Activated naive CD4-positive, alpha-beta T cell treated with anti-CD3 and anti-CD28 coated beads, Interleukin-2, amount 10 ng/mL, durations not matched to agents 7 days and 5 days (primary cell): ENCODE data around the gene ARHGDIA.
A peak's percentile ranks its signal among the peaks of the same experiment; 100 is the strongest.
"Not testable (repeated sequence)": the region's sequence is repeated elsewhere in the genome, so short reads cannot be mapped to it uniquely, and the experiment has no call there.

Experiments used
- CTCF ChIA-PET: fragments of 350-600 bp; sonication (Branson Sonifier 250); formaldehyde crosslinking; loops from one replicate; lab custom pipeline; 2021; ENCODE audit warnings: antibody characterized with exemption; lab: Charles Lee
- DNase-seq: peaks from one replicate; pipeline ENCODE4 v3.0.0-alpha.2; 2020
- H3K27ac Mint-ChIP-seq: one replicate; pipeline ENCODE4 v1.8.0; 2021; ENCODE audit warnings: mild to moderate bottlenecking, moderate library complexity, mixed read lengths
- H3K27me3 Mint-ChIP-seq: one replicate; pipeline ENCODE4 v1.8.0; 2021; ENCODE audit warnings: mild to moderate bottlenecking, mixed read lengths
- H3K36me3 Mint-ChIP-seq: one replicate; pipeline ENCODE4 v1.8.0; 2021; ENCODE audit warnings: mixed read lengths
- H3K4me1 Mint-ChIP-seq: one replicate; pipeline ENCODE4 v1.8.0; 2021; ENCODE audit warnings: mixed read lengths
- H3K4me3 Mint-ChIP-seq: one replicate; pipeline ENCODE4 v1.8.0; 2021; ENCODE audit warnings: mild to moderate bottlenecking, moderate library complexity, mixed read lengths
- H3K9me3 Mint-ChIP-seq: one replicate; pipeline ENCODE4 v1.8.0; 2021; ENCODE audit warnings: mixed read lengths

Gene ARHGDIA

DNA sequence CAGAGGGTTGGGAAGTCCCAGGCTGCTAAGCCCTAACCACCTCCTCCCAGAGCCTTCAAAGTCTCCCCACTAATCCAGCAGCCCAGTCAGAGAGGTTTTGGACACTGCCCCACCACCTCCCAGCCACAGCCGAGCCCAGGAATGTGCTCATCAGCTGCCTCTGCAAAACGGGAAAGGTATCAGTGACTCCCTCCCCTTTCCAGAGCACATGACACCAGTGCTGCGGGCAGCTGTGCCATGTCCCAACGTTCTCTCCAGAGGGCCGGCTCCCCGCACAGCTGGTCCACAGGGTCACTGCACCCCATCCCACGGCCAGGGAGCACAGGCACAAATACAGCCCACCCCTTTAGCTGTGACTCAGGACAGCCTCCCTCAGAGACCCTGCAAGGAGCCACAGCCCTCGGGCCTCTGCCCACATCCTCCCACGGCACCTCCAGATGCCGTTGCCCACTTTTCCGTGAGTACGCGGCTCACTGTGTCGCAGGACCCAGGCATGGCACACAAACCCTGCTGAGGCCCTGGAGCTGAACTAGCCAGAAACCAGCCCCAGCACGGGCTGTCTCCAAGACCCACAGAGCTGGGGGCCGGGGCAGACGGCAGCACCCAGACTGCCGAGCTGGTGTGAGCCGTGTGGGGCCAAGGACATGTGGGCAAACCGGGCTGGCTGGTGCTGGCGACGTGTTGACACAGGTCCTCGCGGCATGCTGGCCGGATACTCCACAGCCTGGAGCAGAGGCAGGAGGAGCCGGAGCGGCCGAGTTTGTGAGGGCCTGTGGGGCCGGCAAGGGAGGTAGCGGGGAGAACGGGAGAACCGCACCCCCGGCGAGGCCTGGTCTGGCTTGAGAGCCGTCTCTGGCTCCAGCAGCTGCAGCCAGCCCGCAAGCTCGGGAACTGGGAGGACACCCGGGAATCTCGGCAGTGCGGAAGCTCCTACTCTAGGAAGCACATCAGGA is 30.0 kb downstream of the ARHGDIA start:
- Mint-ChIP-seq H3K4me1 (no peaks in the 10 kb centered on the region), H3K36me3 (peaks cover 19% of the 10 kb centered on the region), H3K4me3 (no peak overlapping the region), H3K27ac (no peak overlapping the region), H3K27me3 (no peaks in the 10 kb centered on the region), H3K9me3 (no peaks in the 10 kb centered on the region)
- no peak for DNase-seq
- CTCF ChIA-PET = no interaction called here

DNA sequence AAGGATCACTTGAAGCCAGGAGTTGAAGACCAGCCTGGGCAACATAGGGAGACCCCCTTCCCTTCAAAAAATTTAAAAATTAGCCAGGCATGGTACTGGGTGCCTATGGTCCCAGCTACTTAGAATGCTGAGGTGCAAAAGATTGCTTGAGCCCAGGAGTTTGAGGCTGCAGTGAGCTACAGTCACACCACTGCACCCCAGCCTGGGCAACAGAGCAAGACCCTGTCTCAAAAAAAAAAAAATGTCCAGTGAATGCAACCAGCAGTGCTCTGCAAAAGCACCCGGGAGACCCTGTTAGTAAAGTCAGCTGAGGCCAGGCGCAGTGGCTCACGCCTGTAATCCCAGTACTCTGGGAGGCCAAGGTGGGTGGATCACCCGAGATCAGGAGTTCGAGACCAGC is 31.1 kb downstream of the ARHGDIA start:
- DNase-seq, H3K4me1 Mint-ChIP-seq, H3K9me3 Mint-ChIP-seq, H3K27ac Mint-ChIP-seq, CTCF ChIA-PET, H3K4me3 Mint-ChIP-seq, H3K27me3 Mint-ChIP-seq: not testable (repeated sequence)
- peaks cover 15% of the 10 kb centered on the region for H3K36me3 Mint-ChIP-seq

- no peaks in the 10 kb centered on the region for H3K4me1 Mint-ChIP-seq
- CTCF ChIA-PET = interaction anchor here (0.6 kb wide), 1 partner anchor 157 kb away, joined by 3 read pairs; no protein-coding TSS in a partner anchor
- DNase-seq = no peak
- H3K27ac Mint-ChIP-seq = no peak overlapping the region
- no peak overlapping the region for H3K4me3 Mint-ChIP-seq
- H3K9me3 Mint-ChIP-seq = no peaks in the 10 kb centered on the region
- no peaks in the 10 kb centered on the region for H3K27me3 Mint-ChIP-seq
- H3K36me3 Mint-ChIP-seq = peaks cover 9% of the 10 kb centered on the region
Observed at GRCh38 chr17:81839301-81839700, 31.8 kb downstream of the ARHGDIA start.

- Mint-ChIP-seq H3K4me1 (peaks cover 4% of the 10 kb centered on the region), H3K27me3 (no peaks in the 10 kb centered on the region), H3K36me3 (peaks cover 6% of the 10 kb centered on the region), H3K4me3 (no peak overlapping the region), H3K9me3 (no peaks in the 10 kb centered on the region), H3K27ac (no peak overlapping the region)
- CTCF ChIA-PET = interaction anchor here (0.6 kb wide), 1 partner anchor 157 kb away, joined by 3 read pairs; no protein-coding TSS in a partner anchor
- DNase-seq = no peak
Observed at GRCh38 chr17:81838753-81839255, 32.3 kb downstream of the ARHGDIA start.

GRCh38 chr17:81837641-81838040 is 33.5 kb downstream of the ARHGDIA start:
- Mint-ChIP-seq H3K27ac (no peak overlapping the region), H3K4me1 (peaks cover 7% of the 10 kb centered on the region), H3K4me3 (no peak overlapping the region), H3K9me3 (no peaks in the 10 kb centered on the region), H3K27me3 (no peaks in the 10 kb centered on the region), H3K36me3 (no peaks in the 10 kb centered on the region)
- no peak for DNase-seq
- CTCF ChIA-PET = no interaction called here

DNA sequence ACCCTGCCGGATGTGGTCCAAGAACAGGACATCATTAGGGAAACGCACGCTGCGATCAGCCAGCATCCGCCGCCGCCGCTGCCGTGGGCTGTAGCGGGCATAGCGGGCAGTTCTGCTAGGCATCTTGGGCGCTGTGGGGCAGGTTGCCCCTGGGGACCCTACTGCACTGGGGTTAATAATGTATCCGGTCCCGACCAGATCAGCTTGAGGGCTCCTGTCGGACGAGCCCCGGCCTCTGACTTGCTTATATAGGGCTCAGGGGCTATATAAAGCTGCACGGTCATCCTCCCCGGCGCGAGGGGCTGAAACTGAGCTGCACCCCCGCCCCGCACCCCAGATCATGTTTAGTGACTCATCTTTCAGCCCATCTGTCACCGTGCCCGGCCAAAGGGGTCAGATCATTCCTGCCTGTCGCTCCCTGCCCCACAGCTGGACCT is 36.3 kb downstream of the ARHGDIA start, which contains the start of gene PPP1R27:
TSS of gene PPP1R27 (minus strand) at position 220 of the 437 bp plus-strand sequence. CDS start at position 123, 97 bp downstream.
- H3K27ac Mint-ChIP-seq = peak within 1 kb of the TSS; percentile 84
- peaks cover 24% of the 10 kb centered on the region for H3K4me1 Mint-ChIP-seq
- no peaks in the 10 kb centered on the region for H3K27me3 Mint-ChIP-seq
- DNase-seq = no peak
- no peaks in the 10 kb centered on the region for H3K9me3 Mint-ChIP-seq
- H3K4me3 Mint-ChIP-seq = peak within 1 kb of the TSS; percentile 72
- CTCF ChIA-PET = no interaction called here
- no peaks in the 10 kb centered on the region for H3K36me3 Mint-ChIP-seq

DNA sequence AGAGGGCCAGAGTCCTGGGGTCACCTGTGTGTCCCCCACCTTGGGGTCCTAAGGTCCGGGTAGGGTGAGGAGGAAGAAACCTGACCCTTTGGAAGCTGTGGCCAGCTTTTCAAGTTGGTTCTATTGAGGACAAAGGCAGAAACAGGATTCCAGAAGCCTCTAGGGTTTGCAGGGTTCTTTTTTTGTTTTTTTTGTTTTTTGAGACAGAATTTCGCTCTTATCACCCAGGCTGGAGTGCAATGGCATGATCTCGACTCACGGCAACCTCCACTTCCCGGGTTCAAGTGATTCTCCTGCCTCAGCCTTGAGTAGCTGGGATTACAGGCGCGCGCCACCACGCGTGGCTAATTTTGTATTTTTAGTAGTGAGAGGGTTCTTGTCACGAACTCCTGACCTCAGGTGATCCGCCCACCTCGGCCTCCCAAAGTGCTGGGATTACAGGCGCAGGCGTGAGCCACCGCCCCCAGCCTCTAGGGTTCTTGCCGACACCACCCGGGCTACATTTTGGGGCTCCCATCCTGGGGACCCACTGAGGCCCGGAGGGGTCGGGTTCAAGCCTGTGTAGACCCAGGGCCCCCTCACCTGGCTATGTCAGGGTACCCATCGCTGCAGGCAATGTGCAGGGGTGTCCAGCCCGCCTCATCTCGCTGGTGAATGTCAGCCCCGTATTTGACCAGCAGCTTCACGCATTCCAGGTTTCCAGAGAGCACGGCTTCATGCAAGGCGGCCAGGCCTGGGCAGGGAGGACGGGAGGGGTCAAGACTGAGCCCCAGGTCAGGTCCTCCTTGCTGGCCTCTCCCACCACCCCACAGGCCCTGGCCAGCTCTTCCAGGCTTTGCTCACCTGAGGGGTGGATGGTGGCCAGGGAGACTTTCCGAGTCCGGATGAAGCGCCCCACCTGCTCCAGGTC is 37.0 kb downstream of the ARHGDIA start:
- H3K9me3 Mint-ChIP-seq = no peaks in the 10 kb centered on the region
- peak overlapping the region; percentile 84 for H3K27ac Mint-ChIP-seq
- H3K4me1 Mint-ChIP-seq = peaks cover 24% of the 10 kb centered on the region
- peak overlapping the region; percentile 72 for H3K4me3 Mint-ChIP-seq
- CTCF ChIA-PET = no interaction called here
- no peaks in the 10 kb centered on the region for H3K27me3 Mint-ChIP-seq
- H3K36me3 Mint-ChIP-seq = no peaks in the 10 kb centered on the region
- no peak for DNase-seq

GRCh38 chr17:81833160-81833920 is 37.8 kb downstream of the ARHGDIA start, which contains the start of gene MCRIP1:
MCRIP1 (minus strand) TSS chr17:81833291; CDS start chr17:81824506, 8,785 bp downstream.
- Mint-ChIP-seq H3K27ac (peak within 1 kb of the TSS; percentile 94), H3K9me3 (no peaks in the 10 kb centered on the region), H3K4me3 (peak within 1 kb of the TSS; percentile 87), H3K36me3 (no peaks in the 10 kb centered on the region), H3K27me3 (no peaks in the 10 kb centered on the region), H3K4me1 (peaks cover 26% of the 10 kb centered on the region)
- CTCF ChIA-PET = no interaction called here
- peak; percentile 96 for DNase-seq

- Mint-ChIP-seq H3K4me1 (peaks cover 27% of the 10 kb centered on the region), H3K9me3 (no peaks in the 10 kb centered on the region), H3K27ac (peak overlapping the region; percentile 94), H3K27me3 (no peaks in the 10 kb centered on the region), H3K36me3 (no peaks in the 10 kb centered on the region), H3K4me3 (peak overlapping the region; percentile 87)
- CTCF ChIA-PET = no interaction called here
- DNase-seq = no peak
Observed at GRCh38 chr17:81832608-81833159, 38.5 kb downstream of the ARHGDIA start.

GRCh38 chr17:81831957-81832607 is 39.1 kb downstream of the ARHGDIA start:
- peaks cover 27% of the 10 kb centered on the region for H3K4me1 Mint-ChIP-seq
- H3K27me3 Mint-ChIP-seq = no peaks in the 10 kb centered on the region
- H3K36me3 Mint-ChIP-seq = no peaks in the 10 kb centered on the region
- no peaks in the 10 kb centered on the region for H3K9me3 Mint-ChIP-seq
- peak overlapping the region; percentile 87 for H3K4me3 Mint-ChIP-seq
- peak; percentile 74 for DNase-seq
- peak overlapping the region; percentile 94 for H3K27ac Mint-ChIP-seq
- CTCF ChIA-PET = no interaction called here

DNA sequence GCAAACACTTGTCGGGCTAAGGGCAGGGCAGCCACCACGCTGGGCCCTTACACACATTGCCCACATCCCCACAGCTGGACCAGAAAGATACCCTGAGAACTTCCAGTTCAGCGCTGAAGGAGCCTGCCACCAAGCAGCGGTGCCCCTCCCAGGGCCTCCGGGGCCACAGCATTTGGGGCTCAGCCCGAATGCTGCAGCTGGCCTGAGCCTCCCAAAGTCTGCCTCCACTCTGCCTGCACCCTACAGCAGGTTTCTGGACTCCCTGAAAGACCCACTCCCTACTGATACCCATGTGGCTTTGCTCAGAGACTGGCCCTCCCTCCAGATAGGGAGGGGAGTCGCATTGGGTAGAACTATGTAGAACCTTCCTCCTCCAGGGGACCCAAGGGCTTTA is 39.6 kb downstream of the ARHGDIA start:
- peak overlapping the region; percentile 94 for H3K27ac Mint-ChIP-seq
- H3K36me3 Mint-ChIP-seq = no peaks in the 10 kb centered on the region
- no peak for DNase-seq
- H3K4me3 Mint-ChIP-seq = peak overlapping the region; percentile 87
- no peaks in the 10 kb centered on the region for H3K27me3 Mint-ChIP-seq
- no peaks in the 10 kb centered on the region for H3K9me3 Mint-ChIP-seq
- peaks cover 27% of the 10 kb centered on the region for H3K4me1 Mint-ChIP-seq
- CTCF ChIA-PET = no interaction called here

- H3K4me1 Mint-ChIP-seq = peaks cover 29% of the 10 kb centered on the region
- H3K27ac Mint-ChIP-seq = no peak overlapping the region
- no peak for DNase-seq
- no peaks in the 10 kb centered on the region for H3K9me3 Mint-ChIP-seq
- no peaks in the 10 kb centered on the region for H3K36me3 Mint-ChIP-seq
- no peaks in the 10 kb centered on the region for H3K27me3 Mint-ChIP-seq
- no peak overlapping the region for H3K4me3 Mint-ChIP-seq
- CTCF ChIA-PET = no interaction called here
Observed at GRCh38 chr17:81829858-81830257, 41.3 kb downstream of the ARHGDIA start.

DNA sequence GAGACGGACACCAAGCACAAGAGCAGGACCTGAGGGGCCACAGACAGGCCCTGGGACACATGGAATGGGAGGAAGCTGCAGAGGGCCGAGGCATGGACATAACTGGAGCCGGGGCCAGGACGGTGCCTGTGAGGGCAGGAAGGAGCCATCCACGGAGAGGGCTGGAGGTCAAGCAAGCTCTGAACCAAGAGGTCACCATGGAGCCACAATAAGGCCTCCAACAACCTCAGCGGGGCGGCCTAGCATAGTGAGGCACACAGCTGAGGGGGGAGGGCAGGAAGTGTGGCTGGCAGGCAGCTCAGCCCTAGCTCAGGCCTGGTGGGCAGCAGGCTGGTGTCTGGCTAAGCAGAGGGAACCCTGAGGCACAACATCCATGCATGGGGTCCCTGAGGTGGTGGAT is 42.5 kb downstream of the ARHGDIA start:
- H3K4me3 Mint-ChIP-seq = no peak overlapping the region
- H3K27me3 Mint-ChIP-seq = no peaks in the 10 kb centered on the region
- no peak for DNase-seq
- peaks cover 25% of the 10 kb centered on the region for H3K4me1 Mint-ChIP-seq
- H3K27ac Mint-ChIP-seq = no peak overlapping the region
- H3K9me3 Mint-ChIP-seq = no peaks in the 10 kb centered on the region
- CTCF ChIA-PET = no interaction called here
- H3K36me3 Mint-ChIP-seq = no peaks in the 10 kb centered on the region
